Endothelial cell of umbilical vein (primary cell): Measurements from ENCODE around the gene CDH22. TPM values are rescaled to one million over a fixed set of nuclear protein-coding genes. Genes with fewer than 3 reads are reported as not detected.

Source experiments
- BruUV-seq: library from RNA; stranded (reverse); fragments of 400-500 nt; replicated peaks from 2 replicates; lab custom pipeline; 2021; lab: Mats Ljungman, UMichigan
- CTCF ChIA-PET: fragments of 300-600, 350-600 bp; sonication (Branson Sonifier 250); formaldehyde crosslinking; loops from one replicate; lab custom pipeline; 2021; ENCODE audit warnings: antibody characterized with exemption, inconsistent platforms; lab: Charles Lee
- POLR2A ChIA-PET: fragments of 300-600, 350-600 bp; sonication (Branson Sonifier 250); formaldehyde crosslinking; loops from one replicate; lab custom pipeline; 2021; ENCODE audit warnings: antibody characterized with exemption, inconsistent platforms; lab: Charles Lee
- DNase-seq: peaks from one replicate; pipeline ENCODE4 v3.0.0-alpha.2; 2011; ENCODE audit warnings: low read depth, low spot score
- FAIRE-seq: peaks from 2 replicates; lab custom pipeline; 2011; peaks lifted over from hg19 to GRCh38; lab: Jason Lieb, UNC
- H2AFZ ChIP-seq: 2 replicates; pipeline ENCODE4 v1.6.0; 2012; ENCODE audit warnings: low read depth, low read length, control low read depth, inconsistent platforms
- H3K27ac ChIP-seq: 2 replicates; pipeline ENCODE4 v1.5.1; 2011; ENCODE audit warnings: low read depth, mild to moderate bottlenecking, control low read depth, low read length, moderate library complexity; ENCODE audit not compliant: insufficient read depth
- H3K27me3 ChIP-seq, 2 experiments: 2 replicates each; pipeline versions ENCODE4 v1.6.0 to v1.6.1; 2011; ENCODE audit warnings: low read length in 2 of 2, mixed read lengths in 1 of 2; ENCODE audit not compliant: control insufficient read depth in 2 of 2, insufficient read depth in 2 of 2
- H3K36me3 ChIP-seq, 2 experiments: 2 replicates in 1 of 2; 3 replicates in 1 of 2; pipeline ENCODE4 v1.5.1; 2011; ENCODE audit warnings: low read length in 2 of 2, mild to moderate bottlenecking in 1 of 2, moderate library complexity in 1 of 2; ENCODE audit not compliant: control insufficient read depth in 2 of 2, insufficient read depth in 2 of 2; ENCODE audit errors: extremely low read depth in 1 of 2
- H3K4me1 ChIP-seq: 3 replicates; pipeline ENCODE4 v1.5.1; 2011; ENCODE audit warnings: mild to moderate bottlenecking, low read length; ENCODE audit not compliant: control insufficient read depth, insufficient read depth; ENCODE audit errors: extremely low read depth
- H3K4me2 ChIP-seq: 2 replicates; pipeline ENCODE4 v1.6.1; 2011; ENCODE audit warnings: low read length, control low read depth, mixed read lengths; ENCODE audit not compliant: insufficient read depth
- H3K4me3 ChIP-seq, 3 experiments: fragments of 200-600 bp in 1 of 3; sonication (generic), shearing (Covaris generic) in 1 of 3; replicated peaks in 1 of 3; 2 replicates each; pipeline ENCODE4 v1.5.1; 2011 to 2016; ENCODE audit warnings: control low read depth in 3 of 3, low read length in 3 of 3, mild to moderate bottlenecking in 2 of 3, inconsistent platforms in 1 of 3, low read depth in 1 of 3, moderate library complexity in 1 of 3; ENCODE audit not compliant: insufficient read depth in 1 of 3
- H3K79me2 ChIP-seq: 2 replicates; pipeline ENCODE4 v1.6.0; 2012; ENCODE audit warnings: low read length, inconsistent platforms; ENCODE audit not compliant: control insufficient read depth, insufficient read depth
- H3K9ac ChIP-seq: replicated peaks from 2 replicates; pipeline ENCODE3; 2011; ENCODE audit warnings: low read length, control low read depth; ENCODE audit not compliant: insufficient read depth; ENCODE audit errors: extremely low read depth
- H3K9me1 ChIP-seq: replicated peaks from 3 replicates; pipeline ENCODE4 v1.6.0; 2011; ENCODE audit warnings: mild to moderate bottlenecking, low read length; ENCODE audit not compliant: control insufficient read depth, insufficient read depth; ENCODE audit errors: extremely low read depth
- H3K9me3 ChIP-seq: replicated peaks from 2 replicates; pipeline ENCODE4 v1.5.1; 2012; ENCODE audit warnings: low read length, inconsistent platforms; ENCODE audit not compliant: control insufficient read depth, insufficient read depth
- H4K20me1 ChIP-seq: replicated peaks from 2 replicates; pipeline ENCODE3; 2011; ENCODE audit warnings: mild to moderate bottlenecking, low read length; ENCODE audit not compliant: control insufficient read depth, insufficient read depth; ENCODE audit errors: extremely low read depth
- CTCF ChIP-seq, 2 donors: IDR thresholded peaks; 1 replicate in 1 of 2; 2 replicates in 1 of 2; pipeline ENCODE4 v1.5.1; 2011; ENCODE audit warnings: low read length in 2 of 2, mild to moderate bottlenecking in 2 of 2, moderate library complexity in 2 of 2, control low read depth in 1 of 2, inconsistent platforms in 1 of 2, low read depth in 1 of 2; ENCODE audit not compliant: insufficient read depth in 1 of 2; ENCODE audit errors: extremely low read depth in 1 of 2
- EZH2 ChIP-seq: IDR thresholded peaks from 2 replicates; pipeline ENCODE4 v1.6.1; 2012; ENCODE audit warnings: borderline replicate concordance, low read depth, mild to moderate bottlenecking, moderate library complexity, low read length, inconsistent platforms; ENCODE audit not compliant: severe bottlenecking
- FOS ChIP-seq: IDR thresholded peaks from 2 replicates; pipeline ENCODE4 v1.6.1; 2011; ENCODE audit warnings: mild to moderate bottlenecking, low read length, moderate library complexity, borderline replicate concordance; ENCODE audit not compliant: insufficient read depth
- GATA2 ChIP-seq: IDR thresholded peaks from 2 replicates; pipeline ENCODE4 v1.7.0; 2011; ENCODE audit warnings: low read depth, mild to moderate bottlenecking, moderate library complexity, mixed read lengths, low read length; ENCODE audit not compliant: insufficient read length, insufficient read depth
- JUN ChIP-seq: IDR thresholded peaks from 2 replicates; pipeline ENCODE4 v1.6.1; 2011; ENCODE audit warnings: borderline replicate concordance, low read depth; ENCODE audit not compliant: insufficient read length, insufficient read depth
- MAX ChIP-seq: IDR thresholded peaks from 2 replicates; pipeline ENCODE4 v1.6.1; 2011; ENCODE audit not compliant: insufficient read depth, insufficient read length
- MYC ChIP-seq: IDR thresholded peaks from one replicate; pipeline ENCODE4 v1.6.1; 2011; ENCODE audit warnings: mild to moderate bottlenecking, low read depth, low read length
- POLR2A ChIP-seq: IDR thresholded peaks from 2 replicates; pipeline ENCODE4 v1.6.1; 2012; ENCODE audit warnings: low read depth, mild to moderate bottlenecking, control low read depth, low read length
- POLR2AphosphoS5 ChIP-seq: IDR thresholded peaks from 2 replicates; pipeline ENCODE4 v1.6.1; 2012; ENCODE audit warnings: low read depth, mild to moderate bottlenecking, control low read depth, low read length, moderate library complexity; ENCODE audit not compliant: insufficient read depth
- dilution Hi-C: fragments of 300-500 bp; cut with MboI; formaldehyde crosslinking; loops from one replicate; pipeline ENCODE4 v1.15.0; 2019; ENCODE audit warnings: low sequenced_read_pairs; ENCODE audit not compliant: extremely low pct_ligation_motif_present
- intact Hi-C: fragments of 100-400 bp; cut with micrococcal nuclease; formaldehyde crosslinking; loops from one replicate; pipeline ENCODE4 v1.10.0; 2022
- polyA plus RNA-seq, 4 experiments: library from polyadenylated mRNA; depleted of rRNA in 3 of 4; stranded (reverse) in 3 of 4; unstranded in 1 of 4; fragments of >200 nt; gene quantifications; 2 replicates each; pipeline versions ENCODE4 v1.2.1 to v1.2.3, GENCODE V29; 2011 to 2012; ENCODE audit warnings: missing spikeins in 1 of 4
- total RNA-seq: library from RNA; stranded (reverse); gene quantifications from 2 replicates; pipeline ENCODE4 v1.2.3, GENCODE V29; 2021

The CDH22 gene
- total and polyA plus RNA-seq, 2 donors (not counting 3 experiments of a cell fraction or from before 2014, with no cell fraction given): not detected

GRCh38 chr20:46157625-46158024 is 150.7 kb downstream of the CDH22 start:
- no peak overlapping the region for H3K9ac ChIP-seq
- H3K4me1 ChIP-seq: no peaks in the 10 kb centered on the region
- H3K79me2 ChIP-seq: no peaks in the 10 kb centered on the region
- ChIA-PET POLR2A (no interaction called here), CTCF (interaction anchor here (0.5 to 1.5 kb wide), 5 partner anchors 14 to 148 kb away, joined by 3 read pairs; no protein-coding TSS in a partner anchor)
- DNase-seq (no peak), FAIRE-seq (no peak)
- no peak overlapping the region for H3K4me3 ChIP-seq
- no peaks in the 10 kb centered on the region for H3K36me3 ChIP-seq
- no peak overlapping the region for H3K4me2 ChIP-seq
- H2AFZ ChIP-seq: no peak overlapping the region
- no peaks in the 10 kb centered on the region for H4K20me1 ChIP-seq
- dilution Hi-C loops: no loop called here
- TF ChIP-seq EZH2 (no peak), GATA2 (no peak)
- H3K9me3 ChIP-seq: no peaks in the 10 kb centered on the region
- BruUV-seq: no TSS peak
- no peaks in the 10 kb centered on the region for H3K9me1 ChIP-seq
- no peak overlapping the region for H3K27ac ChIP-seq
- no peaks in the 10 kb centered on the region for H3K27me3 ChIP-seq
- intact Hi-C loops: no loop called here

- CTCF ChIA-PET: interaction anchor here (0.5 to 1.5 kb wide), 5 partner anchors 10 to 149 kb away, joined by 3 read pairs; no protein-coding TSS in a partner anchor
- no peak for DNase-seq
- H3K27ac ChIP-seq: no peak overlapping the region
Observed at GRCh38 chr20:46157076-46157592, 151.2 kb downstream of the CDH22 start.

More at GRCh38 chr20:46157076-46157592, 151.2 kb downstream of the CDH22 start:
- TF ChIP-seq MAX (no peak), MYC (no peak), FOS (no peak), POLR2AphosphoS5 (no peak), POLR2A (no peak), GATA2 (no peak), CTCF (IDR thresholded peaks at IDR 0.05; ENCODE audit: extremely low read depth in 1 of 2, insufficient read depth in 1 of 2, low read depth in 1 of 2, low read length in 2 of 2) (no peak), EZH2 (no peak), JUN (no peak)
- no peaks in the 10 kb centered on the region for H4K20me1 ChIP-seq
- H3K9ac ChIP-seq: no peak overlapping the region
- FAIRE-seq: no peak
- no peaks in the 10 kb centered on the region for H3K36me3 ChIP-seq
- H3K4me3 ChIP-seq: no peak overlapping the region
- no peaks in the 10 kb centered on the region for H3K9me1 ChIP-seq
- POLR2A ChIA-PET: no interaction called here
- no peak overlapping the region for H2AFZ ChIP-seq
- H3K4me1 ChIP-seq: no peaks in the 10 kb centered on the region
- intact Hi-C loops (no loop called here), dilution Hi-C loops (no loop called here)
- BruUV-seq: no TSS peak
- no peaks in the 10 kb centered on the region for H3K27me3 ChIP-seq
- H3K79me2 ChIP-seq: no peaks in the 10 kb centered on the region
- no peaks in the 10 kb centered on the region for H3K9me3 ChIP-seq
- H3K4me2 ChIP-seq: no peak overlapping the region
